Thyroid gland (tissue), 4 donors: ENCODE measurements around the gene NEURL1.

Experiments used
- CTCF ChIP-seq, 6 experiments: fragments of 200-600 bp in 3 of 6; fragments of 450-650 bp in 3 of 6; sonication (generic) in 3 of 6; IDR thresholded peaks; one replicate each; pipeline ENCODE4 v1.5.1; 2016 to 2019; ENCODE audit warnings: antibody characterized with exemption in 6 of 6, mild to moderate bottlenecking in 2 of 6, inconsistent platforms in 1 of 6, moderate library complexity in 1 of 6
- POLR2A ChIP-seq, 2 donors: fragments of 450-650 bp; IDR thresholded peaks; one replicate each; pipeline ENCODE4 v1.6.1; 2017; ENCODE audit warnings: antibody characterized with exemption in 2 of 2, mild to moderate bottlenecking in 2 of 2, moderate library complexity in 1 of 2

GRCh38 chr10:103620891-103621782 is 127.6 kb downstream of the NEURL1 start:
- no peak for TF ChIP-seq CTCF (IDR thresholded peaks at IDR 0.05)
- no peak for TF ChIP-seq POLR2A (IDR thresholded peaks at IDR 0.05)
